WTC11 (cell line): ENCODE data around the gene FAM234A.

ENCODE experiments used
- ATF3 ChIP-seq: sonication (generic); formaldehyde crosslinking; conservative IDR thresholded peaks from 2 replicates; pipeline ENCODE4 v1.8.1; 2022; ENCODE audit warnings: mild to moderate bottlenecking, missing genetic modification reagents
- HMGXB4 ChIP-seq: sonication (generic); formaldehyde crosslinking; IDR thresholded peaks from 2 replicates; pipeline ENCODE4 v1.8.1; 2023; ENCODE audit warnings: mild to moderate bottlenecking, moderate library complexity, missing genetic modification reagents
- NR2C2 ChIP-seq: sonication (generic); formaldehyde crosslinking; IDR thresholded peaks from 2 replicates; pipeline ENCODE4 v1.8.0; 2022; ENCODE audit warnings: mild to moderate bottlenecking, missing genetic modification reagents
- PRRX2 ChIP-seq: fragments of 250-450 bp; sonication (Bioruptor Pico); IDR thresholded peaks from 2 replicates; pipeline ENCODE4 v1.8.0; 2021; ENCODE audit warnings: mild to moderate bottlenecking
- ZNF138 ChIP-seq: sonication (generic); formaldehyde crosslinking; conservative IDR thresholded peaks from 2 replicates; pipeline ENCODE4 v1.8.1; 2022; ENCODE audit warnings: mild to moderate bottlenecking, moderate library complexity, missing genetic modification reagents
- ZNF416 ChIP-seq: fragments of 250-450 bp; sonication (Bioruptor Pico); IDR thresholded peaks from 2 replicates; pipeline ENCODE4 v1.9.0; 2021; ENCODE audit warnings: mild to moderate bottlenecking, inconsistent platforms
- TF ChIP-seq, protein P1 (sequence below): fragments of 200-600 bp; IDR thresholded peaks from 2 replicates; pipeline ENCODE4 v1.8.0; 2022; ENCODE audit warnings: antibody characterized with exemption

GRCh38 chr16:189604-190186, 44.9 kb upstream of the FAM234A start:
- TF ChIP-seq NR2C2 (no peak), ZNF138 (no peak), PRRX2 (CRISPR knock-in tag) (no peak), ATF3 (CRISPR knock-in tag) (no peak), ZNF416 (CRISPR knock-in tag) (no peak), HMGXB4 (no peak)
- TF ChIP-seq, protein P1, sequence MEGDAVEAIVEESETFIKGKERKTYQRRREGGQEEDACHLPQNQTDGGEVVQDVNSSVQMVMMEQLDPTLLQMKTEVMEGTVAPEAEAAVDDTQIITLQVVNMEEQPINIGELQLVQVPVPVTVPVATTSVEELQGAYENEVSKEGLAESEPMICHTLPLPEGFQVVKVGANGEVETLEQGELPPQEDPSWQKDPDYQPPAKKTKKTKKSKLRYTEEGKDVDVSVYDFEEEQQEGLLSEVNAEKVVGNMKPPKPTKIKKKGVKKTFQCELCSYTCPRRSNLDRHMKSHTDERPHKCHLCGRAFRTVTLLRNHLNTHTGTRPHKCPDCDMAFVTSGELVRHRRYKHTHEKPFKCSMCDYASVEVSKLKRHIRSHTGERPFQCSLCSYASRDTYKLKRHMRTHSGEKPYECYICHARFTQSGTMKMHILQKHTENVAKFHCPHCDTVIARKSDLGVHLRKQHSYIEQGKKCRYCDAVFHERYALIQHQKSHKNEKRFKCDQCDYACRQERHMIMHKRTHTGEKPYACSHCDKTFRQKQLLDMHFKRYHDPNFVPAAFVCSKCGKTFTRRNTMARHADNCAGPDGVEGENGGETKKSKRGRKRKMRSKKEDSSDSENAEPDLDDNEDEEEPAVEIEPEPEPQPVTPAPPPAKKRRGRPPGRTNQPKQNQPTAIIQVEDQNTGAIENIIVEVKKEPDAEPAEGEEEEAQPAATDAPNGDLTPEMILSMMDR: no peak
